ENCODE measurements around the gene PRDX1. TPM values are rescaled to one million over a fixed set of nuclear protein-coding genes. Genes with fewer than 3 reads are reported as not detected.
"Not testable (repeated sequence)": the region's sequence is repeated elsewhere in the genome, so short reads cannot be mapped to it uniquely, and the experiment has no call there.

The PRDX1 gene
- polyA plus RNA-seq, 2 of the 4 experiments (the other 2 are of a cell fraction): 2,391 to 2,709 TPM

- H3K4me2 ChIP-seq: no peak overlapping the region
- no peak overlapping the region for H3K4me3 ChIP-seq
- no peaks in the 10 kb centered on the region for H3K4me1 ChIP-seq
- CTCF ChIA-PET: interaction anchor here (0.6 to 1.0 kb wide), 2 partner anchors 214 to 670 kb away, joined by 3 read pairs; partner anchors contain the start of gene PLK3
- H3K9me3 ChIP-seq: no peaks in the 10 kb centered on the region
- no peak overlapping the region for H3K27ac ChIP-seq
- no peak for ATAC-seq
- POLR2A ChIA-PET: interaction anchor here (0.9 kb wide), 1 partner anchor 20 kb away, joined by 3 read pairs; the partner anchor contains the start of gene TESK2
- no peak for FAIRE-seq
- WGBS (ENCODE audit: missing lambda C conversion rate): 7% methylated on average over 2 of the region's 2 CpGs
- TF ChIP-seq HES2 (IDR thresholded peaks at IDR 0.05) (no peak), POLR2AphosphoS2 (conservative IDR thresholded peaks at IDR 0.05; ENCODE audit: low read length) (no peak), PHF8 (IDR thresholded peaks at IDR 0.05; ENCODE audit: borderline replicate concordance, low read depth) (no peak), KDM1A (IDR thresholded peaks at IDR 0.05; ENCODE audit: low read depth) (no peak)
- no peak for DNase-seq (ENCODE audit: low read depth in 1 of 2, low spot score in 1 of 2)
Measured at GRCh38 chr1:45470306-45470798, 51.3 kb downstream of the PRDX1 start.

DNA sequence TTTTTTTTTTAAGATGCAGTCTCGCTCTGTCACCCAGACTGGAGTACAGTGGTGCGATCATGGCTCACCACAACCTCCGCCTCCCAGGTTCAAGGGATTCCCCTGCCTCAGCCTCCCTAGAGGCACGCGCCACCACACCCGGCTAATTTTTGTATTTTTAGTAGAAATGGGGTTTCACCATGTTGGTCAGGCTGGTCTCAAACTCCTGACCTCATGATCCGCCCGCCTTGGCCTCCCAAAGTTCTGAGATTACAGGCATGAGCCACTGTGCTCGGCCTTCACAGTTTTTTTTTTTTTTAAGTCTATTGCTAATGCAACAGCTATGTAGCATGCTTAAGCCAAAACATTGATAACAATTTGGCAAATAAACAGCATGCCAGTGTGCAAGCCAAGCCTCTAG lies 54.3 kb downstream of the PRDX1 start:
- WGBS (ENCODE audit: missing lambda C conversion rate): 88% methylated on average over 9 of the region's 9 CpGs
- POLR2A ChIA-PET; H3K4me3 ChIP-seq; FAIRE-seq; H3K9me3 ChIP-seq; H3K4me2 ChIP-seq; ATAC-seq; H3K27ac ChIP-seq; DNase-seq (ENCODE audit: low read depth in 1 of 2, low spot score in 1 of 2); CTCF ChIA-PET; H3K4me1 ChIP-seq: not testable (repeated sequence)

- Histone ChIP-seq H3K9me3 (no peaks in the 10 kb centered on the region), H3K4me1 (no peaks in the 10 kb centered on the region), H3K27ac (no peak overlapping the region), H3K4me3 (no peak overlapping the region), H3K4me2 (no peak overlapping the region)
- POLR2A ChIA-PET: no interaction called here
- DNase-seq (ENCODE audit: low read depth in 1 of 2, low spot score in 1 of 2): no peak
- CTCF ChIA-PET: interaction anchor here (0.7 kb wide), 1 partner anchor 94 kb away, joined by 4 read pairs; no protein-coding TSS in a partner anchor
- no peak for ATAC-seq
- no peak for FAIRE-seq
- TF ChIP-seq, protein P1, sequence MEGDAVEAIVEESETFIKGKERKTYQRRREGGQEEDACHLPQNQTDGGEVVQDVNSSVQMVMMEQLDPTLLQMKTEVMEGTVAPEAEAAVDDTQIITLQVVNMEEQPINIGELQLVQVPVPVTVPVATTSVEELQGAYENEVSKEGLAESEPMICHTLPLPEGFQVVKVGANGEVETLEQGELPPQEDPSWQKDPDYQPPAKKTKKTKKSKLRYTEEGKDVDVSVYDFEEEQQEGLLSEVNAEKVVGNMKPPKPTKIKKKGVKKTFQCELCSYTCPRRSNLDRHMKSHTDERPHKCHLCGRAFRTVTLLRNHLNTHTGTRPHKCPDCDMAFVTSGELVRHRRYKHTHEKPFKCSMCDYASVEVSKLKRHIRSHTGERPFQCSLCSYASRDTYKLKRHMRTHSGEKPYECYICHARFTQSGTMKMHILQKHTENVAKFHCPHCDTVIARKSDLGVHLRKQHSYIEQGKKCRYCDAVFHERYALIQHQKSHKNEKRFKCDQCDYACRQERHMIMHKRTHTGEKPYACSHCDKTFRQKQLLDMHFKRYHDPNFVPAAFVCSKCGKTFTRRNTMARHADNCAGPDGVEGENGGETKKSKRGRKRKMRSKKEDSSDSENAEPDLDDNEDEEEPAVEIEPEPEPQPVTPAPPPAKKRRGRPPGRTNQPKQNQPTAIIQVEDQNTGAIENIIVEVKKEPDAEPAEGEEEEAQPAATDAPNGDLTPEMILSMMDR (IDR thresholded peaks at IDR 0.05): no peak
- TF ChIP-seq USF2 (IDR thresholded peaks at IDR 0.05) (no peak), JUNB (IDR thresholded peaks at IDR 0.05) (no peak), MAZ (IDR thresholded peaks at IDR 0.05; ENCODE audit: borderline replicate concordance, low read depth, low read length) (no peak), POLR2AphosphoS2 (conservative IDR thresholded peaks at IDR 0.05; ENCODE audit: low read length) (no peak), NFE2L2 (conservative IDR thresholded peaks at IDR 0.05; ENCODE audit: low read length) (no peak), RNF2 (IDR thresholded peaks at IDR 0.05; ENCODE audit: borderline replicate concordance, low read depth) (no peak), JUN (IDR thresholded peaks at IDR 0.05) (no peak), EP300 (IDR thresholded peaks at IDR 0.05) (no peak), RCOR1 (IDR thresholded peaks at IDR 0.05; ENCODE audit: low read depth, low read length) (no peak), CBX2 (IDR thresholded peaks at IDR 0.05; ENCODE audit: borderline replicate concordance, low read depth) (no peak), ZSCAN20 (CRISPR knock-in tag; IDR thresholded peaks at IDR 0.05) (no peak), RFX5 (IDR thresholded peaks at IDR 0.05) (no peak), POLR2A (IDR thresholded peaks at IDR 0.05; ENCODE audit: low read length) (no peak), E2F6 (IDR thresholded peaks at IDR 0.05; ENCODE audit: borderline replicate concordance, low read depth) (no peak), MAX (IDR thresholded peaks at IDR 0.05) (no peak), CEBPB (IDR thresholded peaks at IDR 0.05) (no peak), FOSB (CRISPR knock-in tag; IDR thresholded peaks at IDR 0.05) (no peak), RARB (CRISPR knock-in tag; IDR thresholded peaks at IDR 0.05) (no peak)
- TF ChIP-seq, protein P2, sequence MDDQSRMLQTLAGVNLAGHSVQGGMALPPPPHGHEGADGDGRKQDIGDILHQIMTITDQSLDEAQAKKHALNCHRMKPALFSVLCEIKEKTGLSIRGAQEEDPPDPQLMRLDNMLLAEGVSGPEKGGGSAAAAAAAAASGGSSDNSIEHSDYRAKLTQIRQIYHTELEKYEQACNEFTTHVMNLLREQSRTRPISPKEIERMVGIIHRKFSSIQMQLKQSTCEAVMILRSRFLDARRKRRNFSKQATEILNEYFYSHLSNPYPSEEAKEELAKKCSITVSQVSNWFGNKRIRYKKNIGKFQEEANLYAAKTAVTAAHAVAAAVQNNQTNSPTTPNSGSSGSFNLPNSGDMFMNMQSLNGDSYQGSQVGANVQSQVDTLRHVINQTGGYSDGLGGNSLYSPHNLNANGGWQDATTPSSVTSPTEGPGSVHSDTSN (IDR thresholded peaks at IDR 0.05): no peak
Measured at GRCh38 chr1:45465277-45465676, 56.4 kb downstream of the PRDX1 start.

Data from A549 (cell line).